Jurkat, Clone E6-1 (cell line): ENCODE results near the gene ANKS1B.

ENCODE experiments used
- DNase-seq: peaks from one replicate; pipeline ENCODE4 v3.0.0-alpha.2; 2011; ENCODE audit warnings: low read depth, low spot score
- H3K4me3 ChIP-seq: 2 replicates; pipeline ENCODE4 v1.5.1; 2011; ENCODE audit warnings: mild to moderate bottlenecking, low read length, control low read depth, moderate library complexity

Gene ANKS1B

GRCh38 chr12:99549196-99549595 is 435.5 kb downstream of the ANKS1B start:
- no peak for DNase-seq
- no peak overlapping the region for H3K4me3 ChIP-seq

- DNase-seq, result no peak
- no peak overlapping the region for H3K4me3 ChIP-seq
Observed at GRCh38 chr12:99544457-99544856, 440.3 kb downstream of the ANKS1B start.

- no peak for DNase-seq
- H3K4me3 ChIP-seq, result no peak overlapping the region
Observed at GRCh38 chr12:99529966-99530365, 454.8 kb downstream of the ANKS1B start.

- DNase-seq, result no peak
- no peak overlapping the region for H3K4me3 ChIP-seq
Observed at GRCh38 chr12:99528478-99528877, 456.3 kb downstream of the ANKS1B start.

GRCh38 chr12:99523853-99524252 is 460.9 kb downstream of the ANKS1B start:
- H3K4me3 ChIP-seq, result no peak overlapping the region
- DNase-seq, result no peak

GRCh38 chr12:99522456-99522855 is 462.3 kb downstream of the ANKS1B start:
- no peak for DNase-seq
- H3K4me3 ChIP-seq, result no peak overlapping the region

- no peak for DNase-seq
- H3K4me3 ChIP-seq, result no peak overlapping the region
Observed at GRCh38 chr12:99521664-99522063, 463.1 kb downstream of the ANKS1B start.

GRCh38 chr12:99513066-99513465 is 471.7 kb downstream of the ANKS1B start:
- H3K4me3 ChIP-seq, result no peak overlapping the region

GRCh38 chr12:99505805-99506204 is 478.9 kb downstream of the ANKS1B start:
- no peak for DNase-seq
- H3K4me3 ChIP-seq, result no peak overlapping the region

More at GRCh38 chr12:99513066-99513465, 471.7 kb downstream of the ANKS1B start:
- no peak for DNase-seq

GRCh38 chr12:99498756-99499155 is 486.0 kb downstream of the ANKS1B start:
- no peak overlapping the region for H3K4me3 ChIP-seq
- no peak for DNase-seq

GRCh38 chr12:99495799-99496198 is 488.9 kb downstream of the ANKS1B start:
- H3K4me3 ChIP-seq, result no peak overlapping the region
- DNase-seq, result no peak

- DNase-seq, result no peak
- H3K4me3 ChIP-seq, result no peak overlapping the region
Observed at GRCh38 chr12:99493197-99493596, 491.5 kb downstream of the ANKS1B start.

- H3K4me3 ChIP-seq, result no peak overlapping the region
- no peak for DNase-seq
Observed at GRCh38 chr12:99486277-99486676, 498.5 kb downstream of the ANKS1B start.

GRCh38 chr12:99479149-99479548 is 505.6 kb downstream of the ANKS1B start:
- DNase-seq, result no peak
- no peak overlapping the region for H3K4me3 ChIP-seq

GRCh38 chr12:99476956-99477355 is 507.8 kb downstream of the ANKS1B start:
- no peak overlapping the region for H3K4me3 ChIP-seq
- DNase-seq, result no peak

GRCh38 chr12:99455350-99456035 is 529.2 kb downstream of the ANKS1B start:
- H3K4me3 ChIP-seq, result no peak overlapping the region
- DNase-seq, result no peak

- no peak for DNase-seq
Observed at GRCh38 chr12:99454539-99455172, 530.1 kb downstream of the ANKS1B start.

GRCh38 chr12:99453836-99454538 is 530.7 kb downstream of the ANKS1B start:
- H3K4me3 ChIP-seq, result no peak overlapping the region
- DNase-seq, result no peak

More at GRCh38 chr12:99454539-99455172, 530.1 kb downstream of the ANKS1B start:
- no peak overlapping the region for H3K4me3 ChIP-seq

GRCh38 chr12:99450036-99450630 is 534.6 kb downstream of the ANKS1B start:
- no peak for DNase-seq
- H3K4me3 ChIP-seq, result no peak overlapping the region

GRCh38 chr12:99444859-99445316 is 539.8 kb downstream of the ANKS1B start:
- H3K4me3 ChIP-seq, result no peak overlapping the region
- DNase-seq, result no peak
